OCI-LY3 (cell line): ENCODE data around the gene ARID1B.

Source experiments
- H2AFZ ChIP-seq: fragments of 200-600, 300-600 bp; shearing (Covaris generic); 2 replicates; pipeline ENCODE4 v1.6.0; 2014; ENCODE audit warnings: antibody characterized with exemption, low read depth, low read length
- H3K27ac ChIP-seq: fragments of 200-600, 300-600 bp; sonication (generic); 2 replicates; pipeline ENCODE4 v1.5.1; 2014; ENCODE audit warnings: mild to moderate bottlenecking, low read length, moderate library complexity, mixed read lengths
- H3K27me3 ChIP-seq: fragments of 200-600, 300-600 bp; sonication (generic); 2 replicates; pipeline ENCODE4 v1.6.1; 2014; ENCODE audit warnings: low read depth, low read length, mixed read lengths
- H3K36me3 ChIP-seq: fragments of 200-600, 300-600 bp; sonication (generic); replicated peaks from 2 replicates; pipeline ENCODE3; 2014; ENCODE audit warnings: low read depth, low read length, mixed read lengths
- H3K4me1 ChIP-seq: fragments of 300-600, 200-600 bp; sonication (generic); 2 replicates; pipeline ENCODE4 v1.6.1; 2014; ENCODE audit warnings: low read length, mixed read lengths
- H3K4me2 ChIP-seq: fragments of 200-600, 300-600 bp; sonication (generic); 2 replicates; pipeline ENCODE4 v1.6.1; 2014; ENCODE audit warnings: low read length, mixed read lengths
- H3K4me3 ChIP-seq: fragments of 300-600, 200-600 bp; sonication (generic); 2 replicates; pipeline ENCODE4 v1.5.1; 2014; ENCODE audit warnings: antibody characterized with exemption, mild to moderate bottlenecking, low read length, moderate library complexity
- H3K79me2 ChIP-seq: fragments of 300-600, 200-600 bp; shearing (Covaris generic); 2 replicates; pipeline ENCODE4 v1.6.1; 2014; ENCODE audit warnings: mild to moderate bottlenecking, low read length, mixed read lengths
- H3K9ac ChIP-seq: fragments of 300-600, 200-600 bp; shearing (Covaris generic); 2 replicates; pipeline ENCODE4 v1.6.0; 2014; ENCODE audit warnings: mild to moderate bottlenecking, low read length, moderate library complexity
- H3K9me3 ChIP-seq: fragments of 200-600, 300-600 bp; shearing (Covaris generic); 2 replicates; pipeline ENCODE4 v1.6.1; 2014; ENCODE audit warnings: low read length, mixed read lengths; ENCODE audit not compliant: insufficient read depth
- H4K20me1 ChIP-seq: fragments of 200-600, 300-600 bp; sonication (generic); 2 replicates; pipeline ENCODE4 v1.6.1; 2016; ENCODE audit warnings: low read length, mixed read lengths; ENCODE audit not compliant: insufficient read depth
- CTCF ChIP-seq: fragments of 200-600, 300-600 bp; sonication (generic); IDR thresholded peaks from 2 replicates; pipeline ENCODE4 v1.5.1; 2014; ENCODE audit warnings: antibody characterized with exemption, low read length, low read depth
- EZH2phosphoT487 ChIP-seq: fragments of 200-600 bp; shearing (Covaris generic); IDR thresholded peaks from 2 replicates; pipeline ENCODE4 v1.6.1; 2018; ENCODE audit warnings: antibody characterized with exemption, mixed run types, low read depth

Gene ARID1B

DNA sequence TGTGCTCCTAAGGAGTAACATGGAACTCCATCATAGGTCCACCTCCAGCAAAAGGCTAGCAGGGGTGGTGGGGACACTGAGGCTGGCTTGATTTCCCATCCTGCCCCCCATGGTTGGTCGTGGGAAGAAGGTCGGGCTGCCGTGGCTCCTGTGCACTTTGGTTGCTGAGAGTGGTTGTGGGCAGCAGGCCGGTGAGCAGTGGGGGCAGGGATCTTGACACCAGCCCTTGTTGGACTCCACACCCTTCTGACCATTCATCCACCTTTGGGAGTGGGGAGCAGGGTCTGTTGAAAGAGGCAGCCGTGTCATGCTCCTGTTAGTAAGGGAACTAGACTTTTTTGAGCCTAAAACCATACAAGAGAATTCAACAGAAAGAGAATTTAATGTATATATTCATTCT is 175.2 kb downstream of the ARID1B start:
- no peak overlapping the region for H3K4me2 ChIP-seq
- no peak for TF ChIP-seq EZH2phosphoT487
- TF ChIP-seq CTCF: no peak
- no peak overlapping the region for H3K27ac ChIP-seq
- H4K20me1 ChIP-seq: peaks cover 8% of the 10 kb centered on the region; the same call in 1 of the 2 replicates
- H3K36me3 ChIP-seq: no peaks in the 10 kb centered on the region
- no peaks in the 10 kb centered on the region for H3K9me3 ChIP-seq
- H2AFZ ChIP-seq: no peak overlapping the region
- no peaks in the 10 kb centered on the region for H3K27me3 ChIP-seq
- H3K9ac ChIP-seq: no peak overlapping the region
- H3K4me3 ChIP-seq: no peak overlapping the region
- H3K4me1 ChIP-seq: peaks cover 6% of the 10 kb centered on the region
- H3K79me2 ChIP-seq: peaks cover 57% of the 10 kb centered on the region

GRCh38 chr6:156953127-156953478 is 175.9 kb downstream of the ARID1B start:
- no peak overlapping the region for H3K4me3 ChIP-seq
- peaks cover 13% of the 10 kb centered on the region; the same call in 1 of the 2 replicates for H4K20me1 ChIP-seq
- no peak overlapping the region for H3K27ac ChIP-seq
- H3K4me2 ChIP-seq: no peak overlapping the region
- peaks cover 60% of the 10 kb centered on the region for H3K79me2 ChIP-seq
- H3K27me3 ChIP-seq: no peaks in the 10 kb centered on the region
- no peak overlapping the region for H2AFZ ChIP-seq
- H3K4me1 ChIP-seq: peaks cover 13% of the 10 kb centered on the region
- TF ChIP-seq CTCF (no peak), EZH2phosphoT487 (no peak)
- no peaks in the 10 kb centered on the region for H3K9me3 ChIP-seq
- no peaks in the 10 kb centered on the region for H3K36me3 ChIP-seq
- no peak overlapping the region for H3K9ac ChIP-seq

- Histone ChIP-seq H3K4me3 (no peak overlapping the region), H4K20me1 (peaks cover 14% of the 10 kb centered on the region; the same call in 1 of the 2 replicates), H3K4me1 (peaks cover 18% of the 10 kb centered on the region), H3K27ac (no peak overlapping the region), H3K36me3 (no peaks in the 10 kb centered on the region), H3K79me2 (peaks cover 61% of the 10 kb centered on the region), H3K4me2 (no peak overlapping the region), H3K27me3 (no peaks in the 10 kb centered on the region), H3K9me3 (no peaks in the 10 kb centered on the region), H2AFZ (no peak overlapping the region), H3K9ac (no peak overlapping the region)
- no peak for TF ChIP-seq EZH2phosphoT487
Observed at GRCh38 chr6:156953479-156954146, 176.4 kb downstream of the ARID1B start.

GRCh38 chr6:156954191-156954590 is 177.0 kb downstream of the ARID1B start:
- Histone ChIP-seq H4K20me1 (peaks cover 19% of the 10 kb centered on the region), H3K4me3 (no peak overlapping the region), H3K9ac (no peak overlapping the region), H3K36me3 (no peaks in the 10 kb centered on the region), H3K27ac (no peak overlapping the region), H3K4me2 (no peak overlapping the region), H3K9me3 (no peaks in the 10 kb centered on the region), H3K79me2 (peaks cover 64% of the 10 kb centered on the region), H3K27me3 (no peaks in the 10 kb centered on the region), H3K4me1 (peaks cover 24% of the 10 kb centered on the region), H2AFZ (no peak overlapping the region)
- TF ChIP-seq CTCF (no peak), EZH2phosphoT487 (no peak)
